ENCODE measurements around the gene RANBP17. TPM values are rescaled to one million over a fixed set of nuclear protein-coding genes. Genes with fewer than 3 reads are reported as not detected.

RANBP17 gene
- total and polyA plus RNA-seq, 2 donors (not counting 1 experiment from before 2014, with no cell fraction given): not detected

GRCh38 chr5:171300358-171300757 is 438.5 kb downstream of the RANBP17 start:
- Mint-ChIP-seq H3K27ac (no peak overlapping the region), H3K9me3 (ENCODE audit: insufficient read depth) (no peaks in the 10 kb centered on the region), H3K4me1 (no peaks in the 10 kb centered on the region), H3K4me3 (no peak overlapping the region), H3K27me3 (peaks cover 49% of the 10 kb centered on the region)
- Histone ChIP-seq H3K4me1 (ENCODE audit: control insufficient read depth in 2 of 2, insufficient read depth in 2 of 2, low read length in 2 of 2) (no peaks in the 10 kb centered on the region), H4K20me1 (ENCODE audit: control insufficient read depth, insufficient read depth, low read length, poor library complexity, severe bottlenecking) (no peaks in the 10 kb centered on the region), H3K79me2 (ENCODE audit: control insufficient read depth, insufficient read depth, low read length) (no peaks in the 10 kb centered on the region), H3K9ac (ENCODE audit: low read length) (no peak overlapping the region), H3K4me3 (ENCODE audit: control extremely low read depth in 1 of 5, extremely low read depth in 1 of 5, insufficient read depth in 1 of 5, low read depth in 2 of 5, low read length in 4 of 5) (no peak overlapping the region), H2AFZ (ENCODE audit: insufficient read depth, low read depth, low read length, poor library complexity, severe bottlenecking) (no peak overlapping the region), H3K36me3 (replicated peaks in 1 of 2; ENCODE audit: control extremely low read depth in 1 of 2, control insufficient read depth in 1 of 2, extremely low read depth in 1 of 2, insufficient read depth in 2 of 2, low read length in 1 of 2) (no peaks in the 10 kb centered on the region), H3K4me2 (replicated peaks; ENCODE audit: low read depth, low read length, poor library complexity, severe bottlenecking) (no peak overlapping the region), H3K27ac (ENCODE audit: low read length in 2 of 2) (no peak overlapping the region), H3K9me3 (ENCODE audit: control extremely low read depth in 1 of 3, control insufficient read depth in 2 of 3, insufficient read depth in 1 of 3, low read length in 2 of 3) (no peaks in the 10 kb centered on the region), H3K27me3 (replicated peaks in 1 of 4; ENCODE audit: control extremely low read depth in 1 of 4, control insufficient read depth in 3 of 4, insufficient read depth in 4 of 4, low read length in 3 of 4) (peaks cover 0 to 18% (median 6%) of the 10 kb centered on the region in 4 experiments)
- WGBS (ENCODE audit: insufficient coverage): 94% methylated on average over 7 of the region's 7 CpGs
- intact Hi-C loops (cut with micrococcal nuclease): no loop called here
- DNase-seq: no peak
- TF ChIP-seq EZH2 (IDR thresholded peaks at IDR 0.05; ENCODE audit: borderline replicate concordance, insufficient read depth, low read depth, low read length, poor library complexity, severe bottlenecking): no peak
- TF ChIP-seq CTCF (IDR thresholded peaks at IDR 0.05): no peak
- ChIA-PET POLR2A (no interaction called here), CTCF (no interaction called here)
- ATAC-seq (ENCODE audit: low read depth): no peak

- ATAC-seq (ENCODE audit: low read depth) (no peak), DNase-seq (no peak)
- H3K27me3 Mint-ChIP-seq: peaks cover 62% of the 10 kb centered on the region
- peaks cover 4% of the 10 kb centered on the region for H3K4me1 Mint-ChIP-seq
- no peak overlapping the region for H3K27ac Mint-ChIP-seq
- Histone ChIP-seq H3K4me1 (ENCODE audit: control insufficient read depth in 2 of 2, insufficient read depth in 2 of 2, low read length in 2 of 2) (no peaks in the 10 kb centered on the region), H3K4me3 (ENCODE audit: control extremely low read depth in 1 of 5, extremely low read depth in 1 of 5, insufficient read depth in 1 of 5, low read depth in 2 of 5, low read length in 4 of 5) (no peak overlapping the region), H3K9ac (ENCODE audit: low read length) (no peak overlapping the region), H4K20me1 (ENCODE audit: control insufficient read depth, insufficient read depth, low read length, poor library complexity, severe bottlenecking) (no peaks in the 10 kb centered on the region), H3K4me2 (replicated peaks; ENCODE audit: low read depth, low read length, poor library complexity, severe bottlenecking) (no peak overlapping the region), H3K27me3 (replicated peaks in 1 of 4; ENCODE audit: control extremely low read depth in 1 of 4, control insufficient read depth in 3 of 4, insufficient read depth in 4 of 4, low read length in 3 of 4) (peaks cover 0 to 69% (median 32%) of the 10 kb centered on the region in 4 experiments), H2AFZ (ENCODE audit: insufficient read depth, low read depth, low read length, poor library complexity, severe bottlenecking) (no peak overlapping the region), H3K27ac (ENCODE audit: low read length in 2 of 2) (no peak overlapping the region), H3K9me3 (ENCODE audit: control extremely low read depth in 1 of 3, control insufficient read depth in 2 of 3, insufficient read depth in 1 of 3, low read length in 2 of 3) (peaks cover 0 to 30% (median 0%) of the 10 kb centered on the region in 3 donors), H3K36me3 (replicated peaks in 1 of 2; ENCODE audit: control extremely low read depth in 1 of 2, control insufficient read depth in 1 of 2, extremely low read depth in 1 of 2, insufficient read depth in 2 of 2, low read length in 1 of 2) (no peaks in the 10 kb centered on the region), H3K79me2 (ENCODE audit: control insufficient read depth, insufficient read depth, low read length) (no peaks in the 10 kb centered on the region)
- intact Hi-C loops (cut with micrococcal nuclease): no loop called here
- no peaks in the 10 kb centered on the region for H3K9me3 Mint-ChIP-seq (ENCODE audit: insufficient read depth)
- ChIA-PET POLR2A (no interaction called here), CTCF (no interaction called here)
- H3K4me3 Mint-ChIP-seq: no peak overlapping the region
- WGBS (ENCODE audit: insufficient coverage): 33% methylated on average over 3 of the region's 6 CpGs
- TF ChIP-seq CTCF (IDR thresholded peaks at IDR 0.05) (no peak), EZH2 (IDR thresholded peaks at IDR 0.05; ENCODE audit: borderline replicate concordance, insufficient read depth, low read depth, low read length, poor library complexity, severe bottlenecking) (no peak)
These were observed 444.3 kb downstream of the RANBP17 start for GRCh38 chr5:171306166-171306565.
